ENCODE measurements around the gene C11orf24.
"Not testable (repeated sequence)": the region's sequence is repeated elsewhere in the genome, so short reads cannot be mapped to it uniquely, and the experiment has no call there.

C11orf24 gene

DNA sequence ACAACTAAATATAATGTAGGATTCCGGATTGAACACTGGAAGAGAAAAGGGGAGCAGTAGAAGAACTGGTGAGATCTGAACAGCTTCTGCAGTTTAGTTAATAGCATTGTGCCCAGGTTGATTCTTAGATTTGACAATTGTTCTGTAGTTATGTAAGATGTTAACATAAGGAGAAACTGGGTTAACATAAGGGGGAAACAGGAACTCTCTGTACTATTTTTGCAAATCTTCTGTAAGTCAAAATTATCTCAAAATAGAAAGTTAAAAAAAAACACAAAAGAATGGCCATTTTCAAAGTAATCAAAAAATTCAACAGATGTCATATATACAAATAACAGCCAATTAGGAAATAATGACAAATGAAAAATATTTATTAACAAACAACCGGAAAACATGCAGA, 21.9 kb upstream of the C11orf24 start:
- TF ChIP-seq, protein P1, sequence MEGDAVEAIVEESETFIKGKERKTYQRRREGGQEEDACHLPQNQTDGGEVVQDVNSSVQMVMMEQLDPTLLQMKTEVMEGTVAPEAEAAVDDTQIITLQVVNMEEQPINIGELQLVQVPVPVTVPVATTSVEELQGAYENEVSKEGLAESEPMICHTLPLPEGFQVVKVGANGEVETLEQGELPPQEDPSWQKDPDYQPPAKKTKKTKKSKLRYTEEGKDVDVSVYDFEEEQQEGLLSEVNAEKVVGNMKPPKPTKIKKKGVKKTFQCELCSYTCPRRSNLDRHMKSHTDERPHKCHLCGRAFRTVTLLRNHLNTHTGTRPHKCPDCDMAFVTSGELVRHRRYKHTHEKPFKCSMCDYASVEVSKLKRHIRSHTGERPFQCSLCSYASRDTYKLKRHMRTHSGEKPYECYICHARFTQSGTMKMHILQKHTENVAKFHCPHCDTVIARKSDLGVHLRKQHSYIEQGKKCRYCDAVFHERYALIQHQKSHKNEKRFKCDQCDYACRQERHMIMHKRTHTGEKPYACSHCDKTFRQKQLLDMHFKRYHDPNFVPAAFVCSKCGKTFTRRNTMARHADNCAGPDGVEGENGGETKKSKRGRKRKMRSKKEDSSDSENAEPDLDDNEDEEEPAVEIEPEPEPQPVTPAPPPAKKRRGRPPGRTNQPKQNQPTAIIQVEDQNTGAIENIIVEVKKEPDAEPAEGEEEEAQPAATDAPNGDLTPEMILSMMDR (IDR thresholded peaks at IDR 0.05; ENCODE audit: insufficient read depth, low read depth, low read length, missing control alignments), result no peak
- no peak for DNase-seq (ENCODE audit: low read depth)
- no peak overlapping the region for H3K4me3 ChIP-seq (ENCODE audit: low read length)

DNA sequence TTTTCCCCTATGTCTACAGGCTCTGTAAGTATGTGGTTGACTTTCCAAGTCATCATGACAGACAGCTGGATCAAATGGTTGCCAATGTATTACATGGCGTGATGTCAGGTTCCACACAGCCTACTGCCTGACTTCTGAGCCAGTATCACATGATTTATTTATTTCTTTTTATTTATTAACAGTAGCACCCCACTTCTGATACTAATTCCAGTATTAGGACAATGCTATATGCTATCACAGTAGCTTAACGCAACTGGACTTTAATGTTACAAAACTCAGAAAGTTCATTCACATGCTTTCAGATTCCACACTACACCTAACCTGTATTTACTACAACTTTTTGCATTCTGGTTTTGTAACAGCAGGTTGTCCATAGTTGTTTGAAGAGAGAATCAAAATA, 17.7 kb upstream of the C11orf24 start:
- no peak for DNase-seq (ENCODE audit: low read depth)
- TF ChIP-seq, protein P1 (IDR thresholded peaks at IDR 0.05; ENCODE audit: insufficient read depth, low read depth, low read length, missing control alignments), result no peak
- no peak overlapping the region for H3K4me3 ChIP-seq (ENCODE audit: low read length)

DNA sequence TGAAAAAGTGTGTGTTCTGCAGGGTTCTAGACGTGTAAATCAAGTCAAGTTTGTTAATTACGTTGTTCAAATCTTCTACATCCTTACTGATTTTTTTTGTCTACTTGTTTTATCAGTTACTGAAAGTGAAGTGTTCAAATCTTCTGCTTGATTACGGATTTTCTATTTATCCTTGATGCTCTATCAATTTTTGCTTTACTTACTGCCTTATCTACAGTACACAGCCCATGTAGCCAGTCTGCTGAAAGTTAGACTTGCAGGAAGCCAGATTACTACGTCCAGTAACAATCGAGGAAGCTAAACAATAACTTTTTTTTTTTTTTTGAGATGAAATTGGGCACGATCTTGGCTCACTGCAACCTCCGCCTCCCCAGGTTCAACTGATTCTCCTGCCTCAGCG, 15.6 kb upstream of the C11orf24 start:
- no peak overlapping the region for H3K4me3 ChIP-seq (ENCODE audit: low read length)
- TF ChIP-seq, protein P1 (IDR thresholded peaks at IDR 0.05; ENCODE audit: insufficient read depth, low read depth, low read length, missing control alignments), result no peak
- DNase-seq (ENCODE audit: low read depth), result no peak

- not testable (repeated sequence) for H3K4me3 ChIP-seq (ENCODE audit: low read length); DNase-seq (ENCODE audit: low read depth)
These were observed 12.8 kb upstream of the C11orf24 start for GRCh38 chr11:68284588-68284987.

DNA sequence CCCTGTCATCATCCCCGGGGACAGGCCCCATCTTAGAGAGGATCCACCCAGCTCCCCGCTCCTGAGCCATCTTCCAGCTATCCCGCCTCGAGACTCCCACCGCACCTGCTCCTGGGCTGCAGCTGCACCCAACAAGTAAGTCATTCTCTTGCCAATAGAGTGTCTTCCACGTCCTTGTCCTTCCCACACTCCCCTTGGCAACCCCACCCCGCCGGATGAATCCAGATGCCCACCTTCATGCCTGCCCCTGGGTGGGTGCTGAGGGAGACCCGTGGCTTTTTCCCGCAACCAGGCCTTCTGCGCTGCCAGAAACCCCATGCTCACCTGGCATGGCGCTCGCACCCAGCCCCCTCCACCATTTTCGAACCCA, 11.1 kb upstream of the C11orf24 start:
- no peak for DNase-seq (ENCODE audit: low read depth)
- no peak overlapping the region for H3K4me3 ChIP-seq (ENCODE audit: low read length)
- TF ChIP-seq, protein P1 (IDR thresholded peaks at IDR 0.05; ENCODE audit: insufficient read depth, low read depth, low read length, missing control alignments), result no peak

- DNase-seq (ENCODE audit: low read depth), result peak; percentile 75
- no peak overlapping the region for H3K4me3 ChIP-seq (ENCODE audit: low read length)
- TF ChIP-seq, protein P1 (IDR thresholded peaks at IDR 0.05; ENCODE audit: insufficient read depth, low read depth, low read length, missing control alignments), result no peak
These were observed 10.5 kb upstream of the C11orf24 start for GRCh38 chr11:68282141-68282860.

GRCh38 chr11:68279676-68280075, 7.9 kb upstream of the C11orf24 start:
- peak; percentile 50 for DNase-seq (ENCODE audit: low read depth)
- TF ChIP-seq, protein P1 (IDR thresholded peaks at IDR 0.05; ENCODE audit: insufficient read depth, low read depth, low read length, missing control alignments), result no peak
- no peak overlapping the region for H3K4me3 ChIP-seq (ENCODE audit: low read length)

Data from epithelial cell of esophagus (primary cell).